PC-9 (cell line): ENCODE measurements around the gene ATXN1.

Source experiments
- CTCF ChIP-seq: fragments of 200-600 bp; sonication (generic); conservative IDR thresholded peaks from 2 replicates; pipeline ENCODE4 v1.6.1; 2017; ENCODE audit warnings: mixed run types, antibody characterized with exemption, mild to moderate bottlenecking, moderate library complexity
- EZH2 ChIP-seq: fragments of 200-600 bp; sonication (generic); IDR thresholded peaks from 2 replicates; pipeline ENCODE4 v1.8.0; 2017; ENCODE audit warnings: antibody characterized with exemption, low read depth

GRCh38 chr6:16585805-16586204 lies 175.5 kb downstream of the ATXN1 start:
- no peak for TF ChIP-seq CTCF
- TF ChIP-seq EZH2: no peak
